NCI-H524 (cell line): ENCODE data around the gene TIMP2.
"Not testable (repeated sequence)": the region's sequence is repeated elsewhere in the genome, so short reads cannot be mapped to it uniquely, and the experiment has no call there.

Experiments used
- DNase-seq, 2 experiments: peaks; one replicate each; lab custom pipeline; 2025; lab: John Stamatoyannopoulos, UW

TIMP2 gene

GRCh38 chr17:78890096-78890495 lies 35.1 kb downstream of the TIMP2 start:
- not testable (repeated sequence) for DNase-seq

GRCh38 chr17:78889531-78889930 lies 35.7 kb downstream of the TIMP2 start:
- no peak for DNase-seq

GRCh38 chr17:78888941-78889518 lies 36.2 kb downstream of the TIMP2 start:
- DNase-seq, result peak in 1 of 2 experiments; percentile 51

GRCh38 chr17:78886954-78887353 lies 38.2 kb downstream of the TIMP2 start:
- no peak for DNase-seq

GRCh38 chr17:78885956-78886355 lies 39.2 kb downstream of the TIMP2 start:
- no peak for DNase-seq

GRCh38 chr17:78884876-78885667 lies 40.1 kb downstream of the TIMP2 start:
- no peak for DNase-seq

- DNase-seq, result no peak
Observed at GRCh38 chr17:78884148-78884825, 40.9 kb downstream of the TIMP2 start.

GRCh38 chr17:78883533-78884131 lies 41.6 kb downstream of the TIMP2 start:
- DNase-seq, result peak; percentile 66 to 88

GRCh38 chr17:78883089-78883532 lies 42.1 kb downstream of the TIMP2 start:
- DNase-seq, result no peak

GRCh38 chr17:78882540-78883088 lies 42.6 kb downstream of the TIMP2 start:
- DNase-seq, result peak in 1 of 2 experiments; percentile 76

- DNase-seq, result peak in 1 of 2 experiments; percentile 69
Observed at GRCh38 chr17:78879635-78880186, 45.5 kb downstream of the TIMP2 start.

- DNase-seq, result peak in 1 of 2 experiments; percentile 36
Observed at GRCh38 chr17:78878871-78879527, 46.2 kb downstream of the TIMP2 start.

GRCh38 chr17:78878261-78878660 lies 46.9 kb downstream of the TIMP2 start:
- no peak for DNase-seq

GRCh38 chr17:78876954-78877517 lies 48.2 kb downstream of the TIMP2 start:
- DNase-seq, result peak in 1 of 2 experiments; percentile 57

- DNase-seq, result no peak
Observed at GRCh38 chr17:78876094-78876597, 49.0 kb downstream of the TIMP2 start.

- DNase-seq, result peak; percentile 96 to 98
Observed at GRCh38 chr17:78875363-78876093, 49.7 kb downstream of the TIMP2 start.

GRCh38 chr17:78873519-78874340 lies 51.5 kb downstream of the TIMP2 start:
- peak; percentile 78 to 94 for DNase-seq

GRCh38 chr17:78872486-78872885 lies 52.7 kb downstream of the TIMP2 start:
- DNase-seq, result no peak

GRCh38 chr17:78870621-78871020 lies 54.6 kb downstream of the TIMP2 start:
- DNase-seq, result no peak
